ENCODE data around the gene HSD11B1. TPM values are rescaled to one million over a fixed set of nuclear protein-coding genes. Genes with fewer than 3 reads are reported as not detected.

The HSD11B1 gene
- total and polyA plus RNA-seq, 5 donors = 1.0 to 4.3 (median 1.5) TPM

- H3K4me1 ChIP-seq (ENCODE audit: control insufficient read depth, insufficient read depth, low read length) = no peaks in the 10 kb centered on the region
- intact Hi-C loops (cut with DNase I) = no loop called here
Observed at GRCh38 chr1:209708297-209708696, 3.7 kb downstream of the HSD11B1 start.

GRCh38 chr1:209710093-209710492 is 5.4 kb downstream of the HSD11B1 start:
- Histone ChIP-seq H3K9me3 (ENCODE audit: control insufficient read depth, low read length) (no peaks in the 10 kb centered on the region), H3K4me1 (ENCODE audit: control insufficient read depth, insufficient read depth, low read length) (no peaks in the 10 kb centered on the region), H3K4me3 (ENCODE audit: low read length) (no peak overlapping the region), H3K27me3 (ENCODE audit: control insufficient read depth, insufficient read depth) (no peaks in the 10 kb centered on the region), H3K27ac (ENCODE audit: low read length) (no peak overlapping the region)
- no peak for ATAC-seq
- no peak for DNase-seq
- intact Hi-C loops (cut with DNase I) = no loop called here
- 83% methylated on average over 2 of the region's 2 CpGs for WGBS

More at GRCh38 chr1:209708297-209708696, 3.7 kb downstream of the HSD11B1 start:
- Histone ChIP-seq H3K27me3 (ENCODE audit: control insufficient read depth, insufficient read depth) (no peaks in the 10 kb centered on the region), H3K9me3 (ENCODE audit: control insufficient read depth, low read length) (no peaks in the 10 kb centered on the region), H3K27ac (ENCODE audit: low read length) (no peak overlapping the region), H3K4me3 (ENCODE audit: low read length) (no peak overlapping the region)
- no peak for ATAC-seq
- no peak for DNase-seq
- 72% methylated on average over 4 of the region's 4 CpGs for WGBS

- no peaks in the 10 kb centered on the region for H3K9me3 ChIP-seq (ENCODE audit: control insufficient read depth, low read length)
- no peaks in the 10 kb centered on the region for H3K27me3 ChIP-seq (ENCODE audit: control insufficient read depth, insufficient read depth)
- no peaks in the 10 kb centered on the region for H3K4me1 ChIP-seq (ENCODE audit: control insufficient read depth, insufficient read depth, low read length)
- no peak for ATAC-seq
- WGBS = 92% methylated on average over 3 of the region's 3 CpGs
- H3K4me3 ChIP-seq (ENCODE audit: low read length) = no peak overlapping the region
- DNase-seq = no peak
- intact Hi-C loops (cut with DNase I) = no loop called here
- no peak overlapping the region for H3K27ac ChIP-seq (ENCODE audit: low read length)
Observed at GRCh38 chr1:209710847-209711246, 6.2 kb downstream of the HSD11B1 start.

- intact Hi-C loops (cut with DNase I) = no loop called here
- Histone ChIP-seq H3K4me1 (ENCODE audit: control insufficient read depth, insufficient read depth, low read length) (no peaks in the 10 kb centered on the region), H3K27me3 (ENCODE audit: control insufficient read depth, insufficient read depth) (no peaks in the 10 kb centered on the region), H3K9me3 (ENCODE audit: control insufficient read depth, low read length) (no peaks in the 10 kb centered on the region), H3K27ac (ENCODE audit: low read length) (no peak overlapping the region), H3K4me3 (ENCODE audit: low read length) (no peak overlapping the region)
- DNase-seq = no peak
- WGBS = 82% methylated on average over 2 of the region's 2 CpGs
- no peak for ATAC-seq
Observed at GRCh38 chr1:209714338-209714737, 9.7 kb downstream of the HSD11B1 start.

- no peak for DNase-seq
- Histone ChIP-seq H3K4me3 (ENCODE audit: low read length) (no peak overlapping the region), H3K4me1 (ENCODE audit: control insufficient read depth, insufficient read depth, low read length) (no peaks in the 10 kb centered on the region), H3K9me3 (ENCODE audit: control insufficient read depth, low read length) (no peaks in the 10 kb centered on the region), H3K27ac (ENCODE audit: low read length) (no peak overlapping the region), H3K27me3 (ENCODE audit: control insufficient read depth, insufficient read depth) (no peaks in the 10 kb centered on the region)
- ATAC-seq = no peak
- intact Hi-C loops (cut with DNase I) = no loop called here
Observed at GRCh38 chr1:209715314-209715713, 10.7 kb downstream of the HSD11B1 start.

GRCh38 chr1:209717818-209718217 is 13.2 kb downstream of the HSD11B1 start:
- DNase-seq (no peak), ATAC-seq (no peak)
- Histone ChIP-seq H3K4me1 (ENCODE audit: control insufficient read depth, insufficient read depth, low read length) (no peaks in the 10 kb centered on the region), H3K4me3 (ENCODE audit: low read length) (no peak overlapping the region), H3K27ac (ENCODE audit: low read length) (no peak overlapping the region), H3K9me3 (ENCODE audit: control insufficient read depth, low read length) (no peaks in the 10 kb centered on the region), H3K27me3 (ENCODE audit: control insufficient read depth, insufficient read depth) (no peaks in the 10 kb centered on the region)
- intact Hi-C loops (cut with DNase I) = no loop called here
- 73% methylated on average over 2 of the region's 2 CpGs for WGBS

GRCh38 chr1:209720326-209720725 is 15.7 kb downstream of the HSD11B1 start:
- Histone ChIP-seq H3K27ac (ENCODE audit: low read length) (no peak overlapping the region), H3K4me1 (ENCODE audit: control insufficient read depth, insufficient read depth, low read length) (no peaks in the 10 kb centered on the region), H3K4me3 (ENCODE audit: low read length) (no peak overlapping the region), H3K9me3 (ENCODE audit: control insufficient read depth, low read length) (no peaks in the 10 kb centered on the region), H3K27me3 (ENCODE audit: control insufficient read depth, insufficient read depth) (no peaks in the 10 kb centered on the region)
- ATAC-seq = peak; percentile 67 to 87
- intact Hi-C loops (cut with DNase I) = no loop called here
- 77% methylated on average over 4 of the region's 4 CpGs for WGBS
- no peak for DNase-seq

- Histone ChIP-seq H3K27ac (ENCODE audit: low read length) (peak overlapping the region; percentile 80), H3K4me1 (ENCODE audit: control insufficient read depth, insufficient read depth, low read length) (no peaks in the 10 kb centered on the region), H3K27me3 (ENCODE audit: control insufficient read depth, insufficient read depth) (no peaks in the 10 kb centered on the region), H3K9me3 (ENCODE audit: control insufficient read depth, low read length) (no peaks in the 10 kb centered on the region), H3K4me3 (ENCODE audit: low read length) (no peak overlapping the region)
- ATAC-seq (no peak), DNase-seq (no peak)
- 74% methylated on average over 2 of the region's 2 CpGs for WGBS
- intact Hi-C loops (cut with DNase I) = no loop called here
Observed at GRCh38 chr1:209720826-209721225, 16.2 kb downstream of the HSD11B1 start.

GRCh38 chr1:209721323-209721722 is 16.7 kb downstream of the HSD11B1 start:
- intact Hi-C loops (cut with DNase I) = no loop called here
- Histone ChIP-seq H3K4me1 (ENCODE audit: control insufficient read depth, insufficient read depth, low read length) (no peaks in the 10 kb centered on the region), H3K9me3 (ENCODE audit: control insufficient read depth, low read length) (no peaks in the 10 kb centered on the region), H3K27ac (ENCODE audit: low read length) (no peak overlapping the region), H3K27me3 (ENCODE audit: control insufficient read depth, insufficient read depth) (no peaks in the 10 kb centered on the region), H3K4me3 (ENCODE audit: low read length) (no peak overlapping the region)
- ATAC-seq (no peak), DNase-seq (no peak)
- WGBS = 100% methylated on average over 1 of the region's 1 CpG

- no peak overlapping the region for H3K27ac ChIP-seq (ENCODE audit: low read length)
- H3K27me3 ChIP-seq (ENCODE audit: control insufficient read depth, insufficient read depth) = no peaks in the 10 kb centered on the region
- H3K4me3 ChIP-seq (ENCODE audit: low read length) = no peak overlapping the region
- DNase-seq = no peak
- H3K4me1 ChIP-seq (ENCODE audit: control insufficient read depth, insufficient read depth, low read length) = peaks cover 1% of the 10 kb centered on the region
- intact Hi-C loops (cut with DNase I) = no loop called here
- no peaks in the 10 kb centered on the region for H3K9me3 ChIP-seq (ENCODE audit: control insufficient read depth, low read length)
- whole genome bisulfite sequencing = 97% methylated on average over 3 of the region's 3 CpGs
- no peak for ATAC-seq
Observed at GRCh38 chr1:209723265-209723664, 18.6 kb downstream of the HSD11B1 start.

GRCh38 chr1:209723756-209724693 is 19.4 kb downstream of the HSD11B1 start:
- 82% methylated on average over 3 of the region's 3 CpGs for WGBS
- ATAC-seq (no peak), DNase-seq (no peak)
- Histone ChIP-seq H3K27me3 (ENCODE audit: control insufficient read depth, insufficient read depth) (no peaks in the 10 kb centered on the region), H3K9me3 (ENCODE audit: control insufficient read depth, low read length) (no peaks in the 10 kb centered on the region), H3K27ac (ENCODE audit: low read length) (no peak overlapping the region), H3K4me3 (ENCODE audit: low read length) (no peak overlapping the region), H3K4me1 (ENCODE audit: control insufficient read depth, insufficient read depth, low read length) (peaks cover 2% of the 10 kb centered on the region)
- intact Hi-C loops (cut with DNase I) = no loop called here

Measured in right cardiac atrium (tissue), 5 donors.